ENCODE results near the gene TPPP2.

Gene TPPP2

GRCh38 chr14:21039585-21040369 lies 9.8 kb downstream of the TPPP2 start:
- DNase-seq: peak; percentile 67

DNA sequence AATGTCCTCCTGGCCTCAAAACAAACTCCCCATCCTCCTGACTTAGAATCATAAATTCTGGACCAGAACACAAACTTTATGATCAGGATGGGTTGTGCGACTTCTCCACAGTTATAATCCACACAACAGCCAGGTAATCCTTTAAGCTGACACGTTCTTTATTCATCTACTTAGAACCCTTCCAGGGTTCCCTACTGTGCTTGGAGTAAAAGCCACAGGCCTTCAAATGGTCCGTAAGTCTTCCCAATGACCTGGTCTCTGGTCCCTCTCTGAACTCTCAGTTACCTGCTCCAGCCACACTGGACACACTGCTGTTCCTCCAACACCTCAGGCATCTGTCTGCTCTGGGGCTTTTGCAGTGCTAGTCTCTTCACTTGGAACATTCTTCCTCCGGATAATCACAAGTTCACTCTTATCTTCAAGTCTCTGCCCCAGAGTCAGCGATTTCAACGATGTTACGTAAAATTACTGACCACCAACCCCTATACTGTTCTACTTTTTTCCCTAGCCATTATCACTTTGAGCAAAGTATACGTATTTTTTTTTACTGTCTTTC lies 10.4 kb downstream of the TPPP2 start:
- DNase-seq: no peak

GRCh38 chr14:21040941-21041340 lies 10.9 kb downstream of the TPPP2 start:
- DNase-seq: peak; percentile 25

GRCh38 chr14:21041676-21042433 lies 11.8 kb downstream of the TPPP2 start, which contains the start of gene RNASE7:
Gene RNASE7 (plus strand): TSS chr14:21042362. CDS start chr14:21042993, 631 bp downstream.
- peak; percentile 20 for DNase-seq

DNA sequence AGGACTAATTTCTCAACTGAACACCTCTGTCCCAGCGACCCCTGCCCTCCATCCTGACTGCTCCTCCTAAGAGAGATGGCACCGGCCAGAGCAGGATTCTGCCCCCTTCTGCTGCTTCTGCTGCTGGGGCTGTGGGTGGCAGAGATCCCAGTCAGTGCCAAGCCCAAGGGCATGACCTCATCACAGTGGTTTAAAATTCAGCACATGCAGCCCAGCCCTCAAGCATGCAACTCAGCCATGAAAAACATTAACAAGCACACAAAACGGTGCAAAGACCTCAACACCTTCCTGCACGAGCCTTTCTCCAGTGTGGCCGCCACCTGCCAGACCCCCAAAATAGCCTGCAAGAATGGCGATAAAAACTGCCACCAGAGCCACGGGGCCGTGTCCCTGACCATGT lies 12.9 kb downstream of the TPPP2 start:
- no peak for DNase-seq

GRCh38 chr14:21043387-21043973 lies 13.5 kb downstream of the TPPP2 start:
- DNase-seq: no peak

- DNase-seq: no peak
Observed at GRCh38 chr14:21043974-21044618, 14.1 kb downstream of the TPPP2 start.

DNA sequence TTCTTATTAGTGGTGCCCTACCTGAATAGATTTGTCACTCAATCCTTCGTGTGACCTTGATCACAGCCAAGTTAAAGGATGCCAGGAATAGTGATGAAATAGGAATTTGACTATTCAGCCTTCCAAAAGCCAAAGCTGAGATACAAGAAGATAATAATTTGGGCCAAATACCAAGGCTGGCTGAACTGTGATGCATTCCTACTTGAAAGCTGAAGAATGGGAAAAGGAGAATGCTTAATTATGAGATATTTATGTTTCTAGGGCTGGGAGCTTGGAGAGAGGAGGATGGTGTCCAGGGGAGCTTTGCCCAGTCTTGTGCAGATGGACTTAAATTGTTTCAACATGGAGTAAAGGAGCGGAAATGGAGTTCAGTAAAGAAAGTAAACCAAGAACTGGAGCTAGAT lies 17.4 kb downstream of the TPPP2 start:
- DNase-seq: peak; percentile 57

- DNase-seq: no peak
Observed at GRCh38 chr14:21048638-21049037, 18.6 kb downstream of the TPPP2 start.

- DNase-seq: peak; percentile 30
Observed at GRCh38 chr14:21049271-21049673, 19.3 kb downstream of the TPPP2 start.

DNA sequence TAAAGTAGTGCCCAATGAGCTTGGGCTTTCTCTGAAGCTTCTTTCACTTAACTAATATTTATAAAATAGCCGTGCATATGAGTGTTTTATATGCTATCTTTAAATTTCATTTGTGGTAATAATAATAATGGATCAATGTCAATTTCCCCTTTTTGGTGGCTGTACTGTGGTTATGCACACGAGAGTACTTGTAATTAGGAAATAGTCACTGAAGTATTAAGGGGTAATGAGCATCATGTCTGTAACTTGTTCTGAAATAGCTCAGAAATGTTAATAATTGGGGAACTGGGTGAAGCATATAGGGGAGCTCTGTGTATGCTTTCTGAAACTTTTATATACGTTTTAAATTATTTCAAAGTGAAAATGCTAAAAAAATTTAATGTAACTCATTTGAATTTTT lies 20.6 kb downstream of the TPPP2 start:
- DNase-seq: no peak

GRCh38 chr14:21053184-21054122 lies 23.4 kb downstream of the TPPP2 start:
- DNase-seq: no peak

GRCh38 chr14:21054123-21054767 lies 24.2 kb downstream of the TPPP2 start:
- DNase-seq: no peak

GRCh38 chr14:21054768-21055145 lies 24.7 kb downstream of the TPPP2 start:
- DNase-seq: no peak

GRCh38 chr14:21055432-21056117 lies 25.6 kb downstream of the TPPP2 start:
- no peak for DNase-seq

- peak; percentile 69 for DNase-seq
Observed at GRCh38 chr14:21056520-21057163, 26.6 kb downstream of the TPPP2 start.

- DNase-seq: peak; percentile 23
Observed at GRCh38 chr14:21057803-21058675, 28.0 kb downstream of the TPPP2 start, which contains the start of gene RNASE8. Gene RNASE8 (plus strand): TSS chr14:21057822. CDS start chr14:21057893, 71 bp downstream.

- no peak for DNase-seq
Observed at GRCh38 chr14:21058903-21059302, 28.9 kb downstream of the TPPP2 start.
